ENCODE results near the gene KCNJ14. TPM values are rescaled to one million over a fixed set of nuclear protein-coding genes. Genes with fewer than 3 reads are reported as not detected.

KCNJ14 gene
- total and polyA plus RNA-seq, 2 of the 8 experiments (the other 6 are each of a cell fraction or from before 2014, with no cell fraction given) = 0.45 to 0.89 TPM

- Histone ChIP-seq H3K18ac (ENCODE audit: extremely low read depth, low read length) (peak overlapping the region; percentile 32; the same call in 1 of the 2 replicates), H3K79me2 (ENCODE audit: control insufficient read depth in 1 of 2, insufficient read depth in 2 of 2, low read length in 2 of 2) (no peaks in the 10 kb centered on the region), H3K4me1 (replicated peaks in 1 of 4; ENCODE audit: control insufficient read depth in 3 of 4, insufficient read depth in 4 of 4, low read length in 3 of 4) (peaks cover 0 to 14% (median 12%) of the 10 kb centered on the region in 4 experiments; a peak in 6 of 7 replicates), H2BK5ac (ENCODE audit: low read depth, low read length) (peak overlapping the region; percentile 94), H3K27ac (ENCODE audit: low read depth, low read length) (peak overlapping the region; percentile 58; the same call in 1 of the 2 replicates), H3K56ac (replicated peaks; ENCODE audit: insufficient read length, low read depth, low read length) (no peak overlapping the region), H2AK5ac (ENCODE audit: low read depth, low read length) (no peak overlapping the region), H3K4ac (replicated peaks; ENCODE audit: insufficient read length, low read depth, low read length) (no peak overlapping the region), H2BK15ac (ENCODE audit: low read length) (no peak overlapping the region), H3K27me3 (replicated peaks in 1 of 4; ENCODE audit: control insufficient read depth in 3 of 4, extremely low read depth in 1 of 4, insufficient read depth in 3 of 4, low read length in 3 of 4) (no peaks in the 10 kb centered on the region), H2BK20ac (ENCODE audit: low read length) (no peak overlapping the region), H4K91ac (replicated peaks; ENCODE audit: insufficient read length, low read length) (peak overlapping the region; percentile 34), H4K8ac (ENCODE audit: extremely low read depth, insufficient read depth, low read length) (peak overlapping the region; percentile 78; the same call in 1 of the 2 replicates), H3K14ac (ENCODE audit: insufficient read length) (no peak overlapping the region), H3K4me3 (ENCODE audit: extremely low read depth in 1 of 4, insufficient read depth in 2 of 4, low read depth in 3 of 4, low read length in 4 of 4) (peak overlapping the region; percentile 19 to 60 (median 44); a peak in 7 of 8 replicates), H3K23me2 (ENCODE audit: low read depth, low read length) (peaks cover 8% of the 10 kb centered on the region; the same call in 1 of the 2 replicates), H2BK12ac (ENCODE audit: low read depth, low read length) (peak overlapping the region; percentile 80; the same call in 1 of the 2 replicates), H3K36me3 (ENCODE audit: control insufficient read depth in 2 of 4, insufficient read depth in 4 of 4, low read length in 3 of 4) (no peaks in the 10 kb centered on the region; a peak in 1 of 8 replicates), H3K4me2 (ENCODE audit: insufficient read depth in 1 of 2, low read depth in 2 of 2, low read length in 2 of 2) (peak overlapping the region; percentile 68 to 92), H2AFZ (ENCODE audit: low read length) (no peak overlapping the region), H3K23ac (ENCODE audit: insufficient read length) (no peak overlapping the region), H2BK120ac (replicated peaks; ENCODE audit: low read depth, low read length) (no peak overlapping the region), H4K5ac (ENCODE audit: insufficient read length, low read depth, low read length) (peak overlapping the region; percentile 41), H3K9me3 (ENCODE audit: insufficient read depth in 2 of 2, low read depth in 1 of 2, low read length in 1 of 2) (no peaks in the 10 kb centered on the region), H3K79me1 (ENCODE audit: low read depth, low read length) (no peaks in the 10 kb centered on the region), H4K20me1 (replicated peaks in 1 of 2; ENCODE audit: control insufficient read depth in 1 of 2, insufficient read depth in 2 of 2, low read length in 2 of 2) (peaks cover 0 to 2% of the 10 kb centered on the region in 2 experiments), H3K9ac (replicated peaks in 1 of 4; ENCODE audit: extremely low read depth in 1 of 4, low read depth in 3 of 4, low read length in 3 of 4) (peak overlapping the region in 1 of 4 experiments; percentile 39; a peak in 2 of 7 replicates)
- ChIA-PET CTCF (ENCODE audit: partially characterized antibody) (interaction anchor here (0.6 to 9.6 kb wide), 10 partner anchors 12 to 148 kb away, joined by 3 to 353 read pairs (median 4); no protein-coding TSS in a partner anchor), POLR2A (ENCODE audit: partially characterized antibody) (interaction anchor here (0.6 to 9.5 kb wide), 8 partner anchors 12 to 128 kb away, joined by 3 to 59 read pairs (median 4); partner anchors contain the start of genes FAM83E, RPL18 and SPHK2)
- WGBS, 2 experiments (ENCODE audit: extremely low coverage in 1 of 2, insufficient coverage in 1 of 2, insufficient read length in 1 of 2, insufficient replicate concordance in 2 of 2, low coverage in 1 of 2, low lambda C conversion rate in 2 of 2, missing lambda C conversion rate in 1 of 2) = 3% methylated on average over 12 of the region's 20 CpGs; no CpG with 5 or more reads in 1 of the 2 experiments
- FAIRE-seq = peak; percentile 77
- DNase-seq (ENCODE audit: low read depth in 1 of 2, low spot score in 2 of 2) = peak; percentile 96 to 100
- TF ChIP-seq SP4 (IDR thresholded peaks at IDR 0.05; ENCODE audit: low read length) = no peak; the same call in 1 of the 2 replicates
- TF ChIP-seq NRF1 (IDR thresholded peaks at IDR 0.05; ENCODE audit: low read depth, low read length) = peak; percentile 42
- no peak for TF ChIP-seq SIRT6 (IDR thresholded peaks at IDR 0.05; ENCODE audit: low read length)
- TF ChIP-seq USF2 (IDR thresholded peaks at IDR 0.05; ENCODE audit: low read length) = peak; percentile 94
- no peak for TF ChIP-seq SAP30 (IDR thresholded peaks at IDR 0.05; ENCODE audit: insufficient read depth, insufficient replicate concordance, low read length)
- no peak for TF ChIP-seq HDAC6 (IDR thresholded peaks at IDR 0.05; ENCODE audit: low read depth, low read length)
- TF ChIP-seq RNF2 (IDR thresholded peaks at IDR 0.05; ENCODE audit: borderline replicate concordance, low read depth, low read length, missing control alignments, poor library complexity, severe bottlenecking) = no peak
- TF ChIP-seq TCF12 (IDR thresholded peaks at IDR 0.05; ENCODE audit: low read depth, low read length) = no peak
- no peak for TF ChIP-seq BACH1 (IDR thresholded peaks at IDR 0.05; ENCODE audit: low read length)
- TF ChIP-seq BCL11A (IDR thresholded peaks at IDR 0.05; ENCODE audit: low read depth in 2 of 2, low read length in 2 of 2) = no peak
Measured at GRCh38 chr19:48501494-48502349, 46.3 kb downstream of the KCNJ14 start.

Measured in H1 (cell line).